Liver (tissue), 9 donors: ENCODE measurements around the gene RAB13. TPM values are rescaled to one million over a fixed set of nuclear protein-coding genes. Genes with fewer than 3 reads are reported as not detected.

Experiments used
- DNase-seq: peaks from one replicate; pipeline ENCODE4 v3.0.0-alpha.2; 2017; ENCODE audit warnings: low spot score
- H3K27ac ChIP-seq, 2 donors: one replicate each; pipeline ENCODE4 v1.7.0; 2013; ENCODE audit warnings: inconsistent platforms in 2 of 2, low read length in 2 of 2, control low read depth in 1 of 2, low read depth in 1 of 2, mild to moderate bottlenecking in 1 of 2
- H3K27me3 ChIP-seq, 4 donors: one replicate each; pipeline versions ENCODE4 v1.6.1 to v1.7.0; 2013; ENCODE audit warnings: low read length in 3 of 4, inconsistent platforms in 1 of 4, mild to moderate bottlenecking in 1 of 4, moderate library complexity in 1 of 4; ENCODE audit not compliant: control insufficient read depth in 4 of 4, insufficient read depth in 4 of 4
- H3K36me3 ChIP-seq, 4 donors: one replicate each; pipeline versions ENCODE4 v1.6.1 to v1.7.0; 2013; ENCODE audit warnings: low read length in 3 of 4, mild to moderate bottlenecking in 3 of 4, low read depth in 1 of 4, moderate library complexity in 1 of 4; ENCODE audit not compliant: control insufficient read depth in 4 of 4, insufficient read depth in 3 of 4
- H3K4me1 ChIP-seq, 4 donors: one replicate each; pipeline versions ENCODE4 v1.6.1 to v1.7.0; 2013; ENCODE audit warnings: low read length in 3 of 4, mild to moderate bottlenecking in 3 of 4, moderate library complexity in 1 of 4; ENCODE audit not compliant: control insufficient read depth in 4 of 4, insufficient read depth in 4 of 4
- H3K4me3 ChIP-seq, 3 donors: one replicate each; pipeline versions ENCODE4 v1.6.1 to v1.7.0; 2013; ENCODE audit warnings: low read length in 3 of 3, control low read depth in 1 of 3, low read depth in 1 of 3, mild to moderate bottlenecking in 1 of 3
- H3K9ac ChIP-seq, 2 donors: one replicate each; pipeline ENCODE4 v1.7.0; 2013; ENCODE audit warnings: low read length in 2 of 2, mild to moderate bottlenecking in 2 of 2, moderate library complexity in 2 of 2, control low read depth in 1 of 2, low read depth in 1 of 2
- H3K9me3 ChIP-seq, 4 donors: one replicate each; pipeline versions ENCODE4 v1.6.1 to v1.7.0; 2013; ENCODE audit warnings: low read length in 3 of 4; ENCODE audit not compliant: control insufficient read depth in 4 of 4
- ATF3 ChIP-seq: IDR thresholded peaks from 2 replicates; pipeline ENCODE4 v1.6.1; 2016; ENCODE audit warnings: antibody characterized with exemption
- CTCF ChIP-seq: fragments of 150-350 bp; IDR thresholded peaks from 2 replicates; pipeline ENCODE4 v1.5.1; 2017; ENCODE audit warnings: improper control_type of control experiment, low read depth, low read length; ENCODE audit not compliant: missing input control
- EGR1 ChIP-seq, 2 donors: IDR thresholded peaks; 2 replicates each; pipeline ENCODE4 v1.6.1; 2016 to 2018; ENCODE audit warnings: antibody characterized with exemption in 2 of 2, low read depth in 2 of 2
- FOXA1 ChIP-seq: IDR thresholded peaks from 2 replicates; pipeline ENCODE4 v1.6.1; 2016; ENCODE audit warnings: antibody characterized with exemption
- FOXA2 ChIP-seq: IDR thresholded peaks from 2 replicates; pipeline ENCODE4 v1.6.1; 2016; ENCODE audit warnings: antibody characterized with exemption
- GABPA ChIP-seq, 2 donors: IDR thresholded peaks in 1 of 2; conservative IDR thresholded peaks in 1 of 2; 2 replicates each; pipeline ENCODE4 v1.6.1; 2016; ENCODE audit warnings: antibody characterized with exemption in 2 of 2, mild to moderate bottlenecking in 1 of 2, moderate library complexity in 1 of 2
- HNF4A ChIP-seq, 2 donors: conservative IDR thresholded peaks; 2 replicates each; pipeline ENCODE4 v1.6.1; 2016; ENCODE audit warnings: antibody characterized with exemption in 2 of 2, mild to moderate bottlenecking in 2 of 2
- HNF4G ChIP-seq: IDR thresholded peaks from 2 replicates; pipeline ENCODE4 v1.6.1; 2016; ENCODE audit warnings: antibody characterized with exemption
- JUND ChIP-seq, 2 donors: IDR thresholded peaks; 2 replicates each; pipeline ENCODE4 v1.6.1; 2016; ENCODE audit warnings: antibody characterized with exemption in 2 of 2
- MAX ChIP-seq: IDR thresholded peaks from 2 replicates; pipeline ENCODE4 v1.6.1; 2016; ENCODE audit warnings: antibody characterized with exemption
- NR2F2 ChIP-seq: IDR thresholded peaks from 2 replicates; pipeline ENCODE4 v1.6.1; 2016; ENCODE audit warnings: antibody characterized with exemption
- RAD21 ChIP-seq, 2 donors: IDR thresholded peaks; 2 replicates each; pipeline ENCODE4 v1.6.1; 2016; ENCODE audit warnings: antibody characterized with exemption in 2 of 2, mild to moderate bottlenecking in 2 of 2
- REST ChIP-seq: IDR thresholded peaks from 2 replicates; pipeline ENCODE4 v1.6.1; 2016; ENCODE audit warnings: antibody characterized with exemption, mild to moderate bottlenecking
- RXRA ChIP-seq, 2 donors: IDR thresholded peaks; 2 replicates each; pipeline ENCODE4 v1.6.1; 2017 to 2018; ENCODE audit warnings: antibody characterized with exemption in 2 of 2, mild to moderate bottlenecking in 1 of 2
- SP1 ChIP-seq: IDR thresholded peaks from 2 replicates; pipeline ENCODE4 v1.6.1; 2018; ENCODE audit warnings: antibody characterized with exemption, mild to moderate bottlenecking
- TAF1 ChIP-seq: conservative IDR thresholded peaks from 2 replicates; pipeline ENCODE4 v1.6.1; 2016; ENCODE audit warnings: antibody characterized with exemption, mild to moderate bottlenecking
- YY1 ChIP-seq: IDR thresholded peaks from 2 replicates; pipeline ENCODE4 v1.6.1; 2016; ENCODE audit warnings: antibody characterized with exemption, mild to moderate bottlenecking
- ZBTB33 ChIP-seq: IDR thresholded peaks from 2 replicates; pipeline ENCODE4 v1.6.1; 2016; ENCODE audit warnings: antibody characterized with exemption
- WGBS: extraction: QIAGEN DNeasy Blood & Tissue Kit; methylation state at CpG from one replicate; pipeline ENCODE4 v1.1.7; 2013; 5-methylcytosine and 5-hydroxymethylcytosine counted together
- polyA plus RNA-seq, 2 donors: library from polyadenylated mRNA; stranded (reverse) in 1 of 2; unstranded in 1 of 2; fragments of 200-250 nt in 1 of 2; fragments of >200 nt in 1 of 2; fragmentation: Nextera tagmentation in 1 of 2; extraction: Ambion mirVana in 1 of 2; gene quantifications; one replicate each; pipeline versions ENCODE4 v1.2.1 to v1.2.3, GENCODE V29; 2013 to 2015
- total RNA-seq, 2 donors: library from RNA; depleted of rRNA; stranded (reverse); fragments of >200 nt; gene quantifications; one replicate each; pipeline ENCODE4 v1.2.3, GENCODE V29; 2014
- donor health status: healthy.
- donor health status: healthy.
- donor health status: healthy.
- donor health status: healthy.
- donor health status: healthy.

RAB13 gene
- total and polyA plus RNA-seq, 4 donors, result 18.0 to 72.9 (median 32.5) TPM

GRCh38 chr1:153991151-153991630 lies 5.1 kb upstream of the RAB13 start (continued):
- TF ChIP-seq ZBTB33, result no peak
- TF ChIP-seq FOXA1, result no peak
- TF ChIP-seq NR2F2, result no peak
- TF ChIP-seq MAX, result no peak
- TF ChIP-seq YY1, result no peak
- TF ChIP-seq HNF4G, result no peak
- TF ChIP-seq TAF1, result no peak
- TF ChIP-seq ATF3, result no peak
- TF ChIP-seq RXRA (IDR thresholded peaks at IDR 0.05), result no peak

- peaks cover 2 to 23% (median 20%) of the 10 kb centered on the region in 4 donors for H3K4me1 ChIP-seq
- peak within 1 kb of the TSS; percentile 79 to 88 for H3K27ac ChIP-seq
- peak within 1 kb of the TSS; percentile 58 to 100 (median 88) for H3K4me3 ChIP-seq
- peaks cover 2 to 25% (median 18%) of the 10 kb centered on the region in 4 donors for H3K36me3 ChIP-seq
- peak; percentile 90 for DNase-seq
- TF ChIP-seq HNF4G, result no peak
- peak; percentile 77 for TF ChIP-seq ZBTB33
- TF ChIP-seq YY1, result peak; percentile 100
- TF ChIP-seq FOXA2, result peak; percentile 44
- TF ChIP-seq GABPA (IDR thresholded peaks at IDR 0.05 in 1 of 2, conservative IDR thresholded peaks at IDR 0.05 in 1 of 2), result peak; percentile 87 to 97
- peak; percentile 100 for TF ChIP-seq TAF1
- TF ChIP-seq JUND (IDR thresholded peaks at IDR 0.05), result peak; percentile 86 to 94
- peak; percentile 70 for TF ChIP-seq NR2F2
- TF ChIP-seq REST, result peak; percentile 95
- TF ChIP-seq FOXA1, result no peak
- TF ChIP-seq EGR1 (IDR thresholded peaks at IDR 0.05; ENCODE audit: low read depth in 2 of 2), result no peak
- peak; percentile 47 for TF ChIP-seq MAX
- TF ChIP-seq RXRA (IDR thresholded peaks at IDR 0.05), result peak; percentile 58 to 72
- peak; percentile 23 to 25 for TF ChIP-seq HNF4A (conservative IDR thresholded peaks at IDR 0.05)
- TF ChIP-seq ATF3, result peak; percentile 91
- peak; percentile 83 for TF ChIP-seq SP1
- TF ChIP-seq CTCF, result no peak
- TF ChIP-seq RAD21 (IDR thresholded peaks at IDR 0.05), result peak; percentile 4 to 52
- WGBS, result under 1% methylated on average over 36 of the region's 36 CpGs
- H3K9me3 ChIP-seq, result no peaks in the 10 kb centered on the region
- no peaks in the 10 kb centered on the region for H3K27me3 ChIP-seq
- H3K9ac ChIP-seq, result peak within 1 kb of the TSS; percentile 87 to 95
Measured at GRCh38 chr1:153990468-153991150, 4.5 kb upstream of the RAB13 start, which contains the start of gene RPS27. RPS27 (plus strand) TSS chr1:153990762; CDS start chr1:153990797, 35 bp downstream.
